ENCODE measurements around the gene CASP9. TPM values are rescaled to one million over a fixed set of nuclear protein-coding genes. Genes with fewer than 3 reads are reported as not detected.

CASP9 gene
- total and polyA plus RNA-seq, 2 of the 13 experiments (the other 11 are each of a cell fraction or from before 2014, with no cell fraction given) = 8.5 to 11.5 TPM

- Histone ChIP-seq H3K4me3 (replicated peaks in 1 of 3; ENCODE audit: insufficient read depth in 1 of 3, low read depth in 2 of 3, low read length in 3 of 3) (no peak overlapping the region), H3K4me1 (ENCODE audit: insufficient read depth, low read length) (no peaks in the 10 kb centered on the region), H3K4me2 (ENCODE audit: low read depth, low read length) (no peak overlapping the region), H4K20me1 (ENCODE audit: insufficient read depth, low read length) (no peaks in the 10 kb centered on the region), H3K9me3 (ENCODE audit: low read length) (no peaks in the 10 kb centered on the region), H3K27ac (ENCODE audit: extremely low read length, insufficient read depth, low read length) (no peak overlapping the region), H3K9ac (ENCODE audit: insufficient read depth, low read depth, low read length) (no peak overlapping the region), H2AFZ (ENCODE audit: low read length) (no peak overlapping the region), H3K36me3 (replicated peaks in 1 of 2; ENCODE audit: control insufficient read depth in 1 of 2, insufficient read depth in 2 of 2, low read length in 2 of 2) (peaks cover 2 to 22% of the 10 kb centered on the region in 2 experiments; a peak in 3 of 5 replicates), H3K27me3 (ENCODE audit: control insufficient read depth in 1 of 2, insufficient read depth in 2 of 2, low read length in 2 of 2) (no peaks in the 10 kb centered on the region), H3K79me2 (ENCODE audit: insufficient read depth, low read length) (no peaks in the 10 kb centered on the region)
- FAIRE-seq (no peak), DNase-seq (ENCODE audit: low spot score) (no peak), ATAC-seq (no peak)
- intact Hi-C loops (cut with micrococcal nuclease; ENCODE audit: unreplicated experiment) = no loop called here
- ChIA-PET POLR2A (no interaction called here), CTCF (ENCODE audit: low intra/inter-chr PET ratio, low total read pairs) (no interaction called here)
- no TSS peak for BruUV-seq (replicated peaks)
- in situ Hi-C loops (cut with HindIII; ENCODE audit: extremely low pct_ligation_motif_present, low pct_unique_long_range_greater_than_20kb) = no loop called here
- WGBS (ENCODE audit: low lambda C conversion rate) = 91% methylated on average over 5 of the region's 5 CpGs
- TF ChIP-seq ZNF281 (CRISPR knock-in tag; IDR thresholded peaks at IDR 0.05; ENCODE audit: borderline replicate concordance) (no peak), RARA (CRISPR knock-in tag; IDR thresholded peaks at IDR 0.05) (no peak), MEIS2 (CRISPR knock-in tag; IDR thresholded peaks at IDR 0.05) (no peak), ISX (CRISPR knock-in tag; conservative IDR thresholded peaks at IDR 0.05) (no peak), ZNF704 (CRISPR knock-in tag; IDR thresholded peaks at IDR 0.05; ENCODE audit: borderline replicate concordance) (no peak), ZNF713 (CRISPR knock-in tag; IDR thresholded peaks at IDR 0.05) (no peak), CSRNP1 (CRISPR knock-in tag; IDR thresholded peaks at IDR 0.05) (no peak), THYN1 (CRISPR knock-in tag; IDR thresholded peaks at IDR 0.05; ENCODE audit: borderline replicate concordance, low read depth) (no peak), TBX2 (CRISPR knock-in tag; IDR thresholded peaks at IDR 0.05; ENCODE audit: borderline replicate concordance) (no peak), ATF7-NPFF (CRISPR knock-in tag; IDR thresholded peaks at IDR 0.05; ENCODE audit: low read depth) (no peak), ZNF503 (CRISPR knock-in tag; IDR thresholded peaks at IDR 0.05) (no peak), THAP9 (CRISPR knock-in tag; IDR thresholded peaks at IDR 0.05; ENCODE audit: borderline replicate concordance) (no peak)
These were observed 16.7 kb downstream of the CASP9 start for GRCh38 chr1:15507278-15507677.

Measured in HepG2 (cell line).